BLaER1 treated with 17β-estradiol and CSF1 and Interleukin-3, amounts not matched to agents 10 nM and 100 nM (cell line): ENCODE results near the gene OR10H2.

ENCODE experiments used
- H3K27ac ChIP-seq, 11 experiments: shearing (Covaris generic); formaldehyde crosslinking; 2 replicates each; pipeline ENCODE4 v1.8.1; 2022
- H3K27me3 ChIP-seq, 11 experiments: shearing (Covaris generic); formaldehyde crosslinking; 2 replicates each; pipeline ENCODE4 v1.8.1; 2022
- H3K36me3 ChIP-seq, 11 experiments: shearing (Covaris generic); formaldehyde crosslinking; 2 replicates each; pipeline ENCODE4 v1.8.1; 2022
- H3K4me1 ChIP-seq, 10 experiments: shearing (Covaris generic); formaldehyde crosslinking; 2 replicates each; pipeline ENCODE4 v1.8.1; 2022
- H3K4me2 ChIP-seq, 11 experiments: shearing (Covaris generic); formaldehyde crosslinking; 2 replicates each; pipeline ENCODE4 v1.8.1; 2022
- H3K4me3 ChIP-seq, 10 experiments: shearing (Covaris generic); formaldehyde crosslinking; 2 replicates each; pipeline ENCODE4 v1.8.1; 2022
- H3K9ac ChIP-seq, 11 experiments: shearing (Covaris generic); formaldehyde crosslinking; 2 replicates each; pipeline ENCODE4 v1.8.1; 2022
- H3K9me3 ChIP-seq, 11 experiments: shearing (Covaris generic); formaldehyde crosslinking; replicated peaks in 1 of 11; 2 replicates each; pipeline ENCODE4 v1.8.1; 2022
- H4K20me1 ChIP-seq, 11 experiments: shearing (Covaris generic); formaldehyde crosslinking; 2 replicates each; pipeline ENCODE4 v1.8.1; 2022
- Cebpa-rat ChIP-seq, 11 experiments: shearing (Covaris generic); IDR thresholded peaks; 2 replicates each; pipeline ENCODE4 v1.8.1; 2022

Gene OR10H2

GRCh38 chr19:15714638-15715037 is 13.2 kb upstream of the OR10H2 start:
- no peak overlapping the region for H3K27ac ChIP-seq
- H3K27me3 ChIP-seq, result no peaks in the 10 kb centered on the region
- no peak overlapping the region for H3K4me3 ChIP-seq
- TF ChIP-seq Cebpa-rat (IDR thresholded peaks at IDR 0.05), result no peak
- H3K4me2 ChIP-seq, result no peak overlapping the region
- H4K20me1 ChIP-seq, result no peaks in the 10 kb centered on the region
- H3K36me3 ChIP-seq, result no peaks in the 10 kb centered on the region
- peaks cover 7 to 16% (median 10%) of the 10 kb centered on the region in 11 experiments; a peak in 20 of 22 replicates for H3K9me3 ChIP-seq
- no peak overlapping the region for H3K9ac ChIP-seq
- no peaks in the 10 kb centered on the region for H3K4me1 ChIP-seq

DNA sequence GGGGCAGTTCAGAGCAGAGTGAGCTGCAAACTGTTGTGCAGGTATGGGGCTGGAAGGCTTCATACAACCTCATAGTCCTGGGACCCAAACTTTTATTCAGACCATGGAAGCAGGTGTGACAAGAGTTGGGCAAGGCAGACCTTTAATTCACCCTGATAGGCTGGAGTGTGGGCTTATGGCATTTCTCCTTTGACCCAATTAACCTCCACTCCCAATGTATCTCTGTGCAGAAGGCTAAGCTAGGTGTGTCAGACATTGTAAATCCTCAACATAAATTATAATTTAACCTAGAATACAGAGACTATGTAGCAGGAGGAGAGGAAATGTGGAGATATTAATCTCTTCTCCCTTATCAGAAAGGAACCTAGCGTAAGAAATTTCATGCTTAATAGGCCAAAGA is 12.2 kb upstream of the OR10H2 start:
- H3K4me2 ChIP-seq, result no peak overlapping the region
- H3K4me3 ChIP-seq, result no peak overlapping the region
- H3K27ac ChIP-seq, result no peak overlapping the region
- no peak for TF ChIP-seq Cebpa-rat (IDR thresholded peaks at IDR 0.05)
- no peaks in the 10 kb centered on the region for H3K36me3 ChIP-seq
- no peak overlapping the region for H3K9ac ChIP-seq
- no peaks in the 10 kb centered on the region for H3K4me1 ChIP-seq
- peaks cover 7 to 16% (median 10%) of the 10 kb centered on the region in 11 experiments; a peak in 20 of 22 replicates for H3K9me3 ChIP-seq
- H3K27me3 ChIP-seq, result no peaks in the 10 kb centered on the region
- H4K20me1 ChIP-seq, result no peaks in the 10 kb centered on the region

DNA sequence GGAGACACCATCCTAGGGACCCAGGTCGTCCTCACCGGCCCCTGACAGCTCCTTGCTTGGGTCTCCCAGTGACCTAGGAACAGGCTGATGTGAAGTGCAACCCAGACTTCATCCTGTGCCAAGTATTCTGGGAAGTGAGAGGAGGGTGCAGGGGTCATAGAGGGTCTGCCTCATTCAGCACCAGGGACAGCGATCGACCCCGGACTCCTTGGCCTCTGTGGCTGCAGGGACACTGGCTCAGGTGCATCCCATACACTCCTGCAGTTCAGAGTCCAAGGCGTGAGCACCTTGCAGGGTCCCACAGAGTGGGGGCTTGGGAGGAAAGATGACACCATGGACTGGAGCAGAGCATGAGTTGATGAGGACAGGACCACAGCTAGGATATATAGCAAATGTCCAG is 10.0 kb upstream of the OR10H2 start:
- H3K27ac ChIP-seq, result no peak overlapping the region
- H4K20me1 ChIP-seq, result no peaks in the 10 kb centered on the region; a peak in 1 of 22 replicates
- no peaks in the 10 kb centered on the region for H3K27me3 ChIP-seq
- H3K9me3 ChIP-seq, result peaks cover 0 to 7% (median 0%) of the 10 kb centered on the region in 11 experiments; a peak in 1 of 22 replicates
- H3K36me3 ChIP-seq, result no peaks in the 10 kb centered on the region
- no peak overlapping the region for H3K4me2 ChIP-seq
- no peak overlapping the region for H3K9ac ChIP-seq
- TF ChIP-seq Cebpa-rat (IDR thresholded peaks at IDR 0.05), result no peak
- H3K4me3 ChIP-seq, result no peak overlapping the region
- no peaks in the 10 kb centered on the region for H3K4me1 ChIP-seq

- H4K20me1 ChIP-seq, result no peaks in the 10 kb centered on the region; a peak in 1 of 22 replicates
- no peaks in the 10 kb centered on the region for H3K4me1 ChIP-seq
- H3K4me3 ChIP-seq, result no peak overlapping the region
- H3K36me3 ChIP-seq, result no peaks in the 10 kb centered on the region
- no peak overlapping the region for H3K27ac ChIP-seq
- H3K9ac ChIP-seq, result no peak overlapping the region
- no peak for TF ChIP-seq Cebpa-rat (IDR thresholded peaks at IDR 0.05)
- H3K9me3 ChIP-seq, result peaks cover 0 to 7% (median 0%) of the 10 kb centered on the region in 11 experiments; a peak in 1 of 22 replicates
- H3K27me3 ChIP-seq, result no peaks in the 10 kb centered on the region
- H3K4me2 ChIP-seq, result no peak overlapping the region
Observed at GRCh38 chr19:15721268-15721667, 6.6 kb upstream of the OR10H2 start.

GRCh38 chr19:15722956-15723355 is 4.9 kb upstream of the OR10H2 start:
- no peak overlapping the region for H3K4me3 ChIP-seq
- no peak overlapping the region for H3K9ac ChIP-seq
- TF ChIP-seq Cebpa-rat (IDR thresholded peaks at IDR 0.05), result no peak
- H3K9me3 ChIP-seq, result no peaks in the 10 kb centered on the region
- no peaks in the 10 kb centered on the region for H3K27me3 ChIP-seq
- H3K36me3 ChIP-seq, result no peaks in the 10 kb centered on the region
- no peak overlapping the region for H3K27ac ChIP-seq
- H4K20me1 ChIP-seq, result no peaks in the 10 kb centered on the region; a peak in 1 of 22 replicates
- H3K4me1 ChIP-seq, result no peaks in the 10 kb centered on the region
- H3K4me2 ChIP-seq, result no peak overlapping the region

DNA sequence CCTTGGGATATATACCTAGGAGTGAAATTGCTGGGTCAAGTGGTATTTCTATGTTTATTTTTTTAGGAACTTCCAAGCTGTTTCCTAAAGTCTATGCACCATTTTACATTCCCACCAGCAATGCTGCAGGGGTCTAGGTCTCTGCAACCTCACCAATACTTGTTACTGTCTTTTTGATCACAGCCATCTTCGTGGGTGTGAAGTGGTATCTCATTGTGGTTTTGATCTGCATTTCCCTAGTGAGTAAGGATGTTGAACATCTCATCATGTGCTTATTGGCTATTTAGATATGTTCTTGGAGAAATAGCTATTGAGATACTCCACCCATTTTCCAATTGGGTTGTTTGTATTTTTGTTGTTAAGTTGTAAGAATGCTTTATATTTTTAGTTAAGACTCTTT is 2.7 kb downstream of the OR10H2 start:
- H4K20me1 ChIP-seq, result no peaks in the 10 kb centered on the region
- H3K4me3 ChIP-seq, result no peak overlapping the region
- TF ChIP-seq Cebpa-rat (IDR thresholded peaks at IDR 0.05), result no peak
- H3K9ac ChIP-seq, result no peak overlapping the region
- H3K27ac ChIP-seq, result no peak overlapping the region
- peaks cover 0 to 4% (median 0%) of the 10 kb centered on the region in 10 experiments; a peak in 2 of 20 replicates for H3K4me1 ChIP-seq
- H3K36me3 ChIP-seq, result no peaks in the 10 kb centered on the region
- no peaks in the 10 kb centered on the region; a peak in 1 of 22 replicates for H3K9me3 ChIP-seq
- no peaks in the 10 kb centered on the region for H3K27me3 ChIP-seq
- no peak overlapping the region for H3K4me2 ChIP-seq

- H3K36me3 ChIP-seq, result no peaks in the 10 kb centered on the region
- H3K9me3 ChIP-seq, result no peaks in the 10 kb centered on the region; a peak in 1 of 22 replicates
- no peak overlapping the region for H3K4me2 ChIP-seq
- no peak overlapping the region for H3K9ac ChIP-seq
- H4K20me1 ChIP-seq, result no peaks in the 10 kb centered on the region
- no peak for TF ChIP-seq Cebpa-rat (IDR thresholded peaks at IDR 0.05)
- no peak overlapping the region for H3K4me3 ChIP-seq
- H3K4me1 ChIP-seq, result peaks cover 0 to 4% (median 0%) of the 10 kb centered on the region in 10 experiments; a peak in 2 of 20 replicates
- H3K27me3 ChIP-seq, result no peaks in the 10 kb centered on the region
- no peak overlapping the region for H3K27ac ChIP-seq
Observed at GRCh38 chr19:15732388-15732787, 4.6 kb downstream of the OR10H2 start.

DNA sequence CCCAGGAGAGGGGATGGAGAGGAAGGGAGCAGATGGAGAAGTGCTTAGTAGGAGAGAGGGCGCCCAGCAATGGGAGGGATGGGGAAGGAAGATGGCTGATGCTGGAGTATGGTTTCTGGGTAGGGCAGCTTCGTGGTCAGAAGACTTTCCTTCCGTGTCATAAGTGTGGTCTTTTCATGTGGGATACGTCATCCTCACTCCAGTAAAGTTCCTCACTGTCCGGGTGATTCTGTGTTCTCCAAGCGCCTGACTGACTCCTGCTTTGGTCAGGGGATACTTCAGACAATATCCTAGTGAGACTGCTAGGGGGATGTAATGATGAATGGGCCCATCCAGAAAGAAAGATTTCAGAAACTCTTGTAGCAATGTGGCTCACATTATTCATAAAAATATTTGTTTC is 6.1 kb downstream of the OR10H2 start:
- Histone ChIP-seq H3K9ac (no peak overlapping the region), H3K36me3 (no peaks in the 10 kb centered on the region), H3K9me3 (no peaks in the 10 kb centered on the region; a peak in 1 of 22 replicates), H3K27ac (no peak overlapping the region), H3K4me2 (0 out of 22 replicates have a peak overlapping the region, but pooled peaks of 1 of the 11 experiments have one; percentile 4), H3K4me3 (no peak overlapping the region), H3K27me3 (no peaks in the 10 kb centered on the region), H3K4me1 (peaks cover 0 to 4% (median 0%) of the 10 kb centered on the region in 10 experiments; a peak in 2 of 20 replicates), H4K20me1 (no peaks in the 10 kb centered on the region)
- no peak for TF ChIP-seq Cebpa-rat (IDR thresholded peaks at IDR 0.05)

DNA sequence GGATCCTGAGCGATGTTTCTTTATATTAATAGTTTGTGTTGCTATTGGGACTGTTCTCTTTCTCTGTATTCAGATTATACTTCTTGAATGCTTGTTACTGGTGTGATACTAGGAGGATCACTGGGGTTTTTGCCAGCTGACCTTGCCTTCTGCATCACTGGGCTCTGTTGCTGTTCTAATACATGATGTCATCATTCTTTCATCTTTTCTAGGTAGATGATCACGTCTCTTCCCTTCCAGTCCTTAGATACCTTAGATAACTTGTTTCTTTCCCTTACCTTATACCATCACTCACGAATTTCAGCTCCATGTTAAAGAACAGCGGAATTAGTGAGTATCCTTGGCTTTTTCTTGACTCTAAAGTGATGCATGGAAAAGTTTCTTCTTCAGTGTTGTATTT is 9.9 kb downstream of the OR10H2 start, which contains the start of gene OR10H3:
Gene OR10H3 (plus strand): TSS at position 264 of the 400 bp plus-strand sequence. CDS start 3,408 bp downstream, outside the sequence.
- no peak within 1 kb of the TSS for H3K4me2 ChIP-seq
- no peak within 1 kb of the TSS for H3K27ac ChIP-seq
- H3K27me3 ChIP-seq, result no peaks in the 10 kb centered on the region
- no peak for TF ChIP-seq Cebpa-rat (IDR thresholded peaks at IDR 0.05)
- no peaks in the 10 kb centered on the region for H4K20me1 ChIP-seq
- no peak within 1 kb of the TSS for H3K4me3 ChIP-seq
- H3K9ac ChIP-seq, result no peak within 1 kb of the TSS
- H3K9me3 ChIP-seq, result peaks cover 28 to 35% (median 31%) of the 10 kb centered on the region in 11 experiments
- no peaks in the 10 kb centered on the region for H3K36me3 ChIP-seq
- H3K4me1 ChIP-seq, result peaks cover 0 to 4% (median 0%) of the 10 kb centered on the region in 10 experiments; a peak in 2 of 20 replicates

DNA sequence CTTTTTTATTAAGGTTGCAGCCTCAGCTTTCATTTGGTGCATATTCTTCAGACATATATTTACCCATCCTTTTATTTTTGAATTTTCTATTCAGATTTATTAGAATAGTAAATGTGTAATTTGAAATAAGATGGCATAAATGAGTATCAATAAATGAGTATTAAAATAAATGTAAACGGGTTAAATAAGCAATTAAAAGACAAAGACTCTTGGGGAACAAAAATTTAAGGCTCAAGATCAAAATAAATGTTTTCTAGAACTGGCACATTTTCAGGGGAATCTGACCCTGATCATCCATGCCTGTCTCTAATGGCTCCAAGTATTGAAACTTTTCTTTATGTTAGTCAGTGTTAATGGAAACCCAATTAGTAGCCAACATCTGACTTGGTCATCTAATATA is 13.0 kb downstream of the OR10H2 start:
- no peak for TF ChIP-seq Cebpa-rat (IDR thresholded peaks at IDR 0.05)
- no peak overlapping the region for H3K4me2 ChIP-seq
- no peaks in the 10 kb centered on the region for H3K36me3 ChIP-seq
- H3K9ac ChIP-seq, result no peak overlapping the region
- H3K9me3 ChIP-seq, result peaks cover 28 to 39% (median 32%) of the 10 kb centered on the region in 11 experiments
- H3K27ac ChIP-seq, result no peak overlapping the region
- H3K4me1 ChIP-seq, result no peaks in the 10 kb centered on the region
- no peaks in the 10 kb centered on the region for H3K27me3 ChIP-seq
- H4K20me1 ChIP-seq, result no peaks in the 10 kb centered on the region
- no peak overlapping the region for H3K4me3 ChIP-seq
